K562 (cell line): ENCODE measurements around the gene TGFB2. TPM values are rescaled to one million over a fixed set of nuclear protein-coding genes. Genes with fewer than 3 reads are reported as not detected.

Experiments used
- CHD1 ChIP-seq: fragments of 200-600 bp; sonication (generic); IDR thresholded peaks from one replicate; pipeline ENCODE4 v1.6.1; 2012; ENCODE audit warnings: mild to moderate bottlenecking, moderate library complexity, low read length, inconsistent platforms
- CREB3 ChIP-seq: fragments of 450-650 bp; conservative IDR thresholded peaks from 2 replicates; pipeline ENCODE4 v1.6.1; 2016; ENCODE audit warnings: missing genetic modification characterization, low read depth, mild to moderate bottlenecking, missing compliant biosample characterization, moderate library complexity
- CTBP1 ChIP-seq: fragments of 450-650 bp; IDR thresholded peaks from 2 replicates; pipeline ENCODE4 v1.6.1; 2016; ENCODE audit warnings: borderline replicate concordance
- IRF2 ChIP-seq: sonication (generic); formaldehyde crosslinking; IDR thresholded peaks from 2 replicates; pipeline ENCODE4 v1.8.1; 2022; ENCODE audit warnings: mild to moderate bottlenecking, missing genetic modification reagents
- KLF13 ChIP-seq: fragments of 450-650 bp; IDR thresholded peaks from 2 replicates; pipeline ENCODE4 v1.6.1; 2016; ENCODE audit warnings: missing genetic modification characterization, low read depth, mild to moderate bottlenecking, missing compliant biosample characterization, moderate library complexity, borderline replicate concordance
- MNT ChIP-seq, 2 experiments: fragments of 450-650 bp; conservative IDR thresholded peaks; 2 replicates each; pipeline ENCODE4 v1.6.1; 2017; ENCODE audit warnings: mild to moderate bottlenecking in 2 of 2, moderate library complexity in 2 of 2
- SMAD4 ChIP-seq: fragments of 250-450 bp; sonication (Bioruptor Pico); conservative IDR thresholded peaks from 2 replicates; pipeline ENCODE4 v1.8.0; 2021; ENCODE audit warnings: inconsistent platforms, mild to moderate bottlenecking, moderate library complexity
- STAT5B ChIP-seq: fragments of 250-450 bp; sonication (Bioruptor Pico); IDR thresholded peaks from 2 replicates; pipeline ENCODE4 v1.8.0; 2021; ENCODE audit warnings: mild to moderate bottlenecking, inconsistent platforms
- U2AF1 ChIP-seq: fragments of 200-400 bp; formaldehyde crosslinking; optimal IDR thresholded peaks from 2 replicates; pipeline ENCODE3; 2017; ENCODE audit warnings: mild to moderate bottlenecking, low read depth, low read length, moderate library complexity
- ZBTB2 ChIP-seq: fragments of 450-650 bp; IDR thresholded peaks from 2 replicates; pipeline ENCODE4 v1.6.1; 2016; ENCODE audit warnings: antibody characterized with exemption
- polyA plus RNA-seq, 8 experiments: library from polyadenylated mRNA; depleted of rRNA in 4 of 8; stranded (reverse) in 5 of 8; unstranded in 3 of 8; fragments of >200 nt; fragmentation: Nextera tagmentation in 2 of 8; fragmentation: Illumina TruSeq in 1 of 8; extraction: Ambion mirVana in 2 of 8; extraction: Trizol in 1 of 8; gene quantifications; 2 replicates each; pipeline versions ENCODE4 v1.2.1 to v1.2.3, GENCODE V29; 2011 to 2014; ENCODE audit warnings: inconsistent platforms in 1 of 8, missing spikeins in 1 of 8
- total RNA-seq, 7 experiments: library from RNA; depleted of rRNA in 6 of 7; stranded (reverse); fragments of >200 nt in 6 of 7; fragmentation: Illumina TruSeq in 2 of 7; extraction: Trizol in 2 of 7; gene quantifications; 2 replicates each; pipeline versions ENCODE4 v1.2.1 to v1.2.3, GENCODE V29; 2011 to 2021; ENCODE audit warnings: low replicate concordance in 1 of 7

The TGFB2 gene
- total and polyA plus RNA-seq, 9 of the 15 experiments (the other 6 are each of a cell fraction or from before 2014, with no cell fraction given) = 0.03 to 0.41 (median 0.11) TPM; not detected in 3

GRCh38 chr1:218341325-218341724 is 3.8 kb upstream of the TGFB2 start (continued):
- TF ChIP-seq CHD1 (no peak), STAT5B (CRISPR knock-in tag) (no peak), MNT (conservative IDR thresholded peaks at IDR 0.05) (no peak), SMAD4 (CRISPR knock-in tag) (no peak), KLF13 (tag) (no peak), CREB3 (tag) (no peak), IRF2 (CRISPR knock-in tag) (no peak), CTBP1 (no peak), ZBTB2 (no peak), U2AF1 (no peak)
